Measurements from ENCODE around the gene TMEM185A.
"Not testable (repeated sequence)": the region's sequence is repeated elsewhere in the genome, so short reads cannot be mapped to it uniquely, and the experiment has no call there.

The TMEM185A gene

DNA sequence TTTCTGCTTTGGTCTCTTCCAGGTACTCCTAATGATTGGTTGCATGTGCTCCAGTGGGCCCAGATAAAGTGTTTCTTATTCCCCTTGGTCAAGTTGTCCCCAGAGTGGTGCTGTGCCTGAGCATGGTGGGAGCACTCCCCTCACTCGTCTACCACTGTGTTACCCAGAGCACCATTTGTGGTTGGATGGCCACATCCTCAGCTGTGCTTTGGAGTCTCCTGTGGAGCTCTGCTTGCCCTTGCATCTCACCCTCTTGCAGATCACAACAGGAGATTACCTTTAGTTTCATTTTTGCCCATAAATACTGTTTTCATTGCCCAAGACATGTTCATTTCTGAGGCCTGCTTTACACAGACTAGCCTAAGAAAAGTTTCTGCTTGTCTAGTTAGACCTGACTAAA, 81.1 kb downstream of the TMEM185A start:
- DNase-seq: not testable (repeated sequence)

DNA sequence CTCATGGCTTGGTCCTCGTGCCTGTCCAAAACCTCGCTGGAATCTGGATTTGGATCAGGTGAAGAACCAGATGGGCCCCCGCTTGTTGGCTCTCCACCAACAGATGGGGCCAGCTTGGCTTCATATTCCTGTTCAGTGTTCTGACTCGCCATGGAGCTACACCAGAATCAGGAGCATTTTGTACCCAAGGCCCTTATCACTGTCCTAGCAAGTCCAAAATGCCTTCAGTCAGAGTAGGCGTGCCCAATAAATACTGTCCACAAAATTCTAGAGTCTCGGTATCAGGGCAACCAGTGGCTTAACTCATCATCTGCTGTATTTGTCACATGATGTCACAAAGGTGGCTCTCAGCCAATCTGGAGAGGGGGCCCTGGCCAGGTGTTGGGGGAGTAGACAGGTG, 81.9 kb downstream of the TMEM185A start, which contains the start of gene HSFX3:
TSS of gene HSFX3 (minus strand) at position 224 of the 400 bp plus-strand sequence. CDS start at position 152, 72 bp downstream.
- not testable (repeated sequence) for DNase-seq

GRCh38 chrX:149547782-149548181, 83.8 kb downstream of the TMEM185A start:
- DNase-seq: not testable (repeated sequence)

- DNase-seq: not testable (repeated sequence)
Measured at GRCh38 chrX:149546962-149547361, 84.6 kb downstream of the TMEM185A start.

Data from AML-193 (cell line).